NCI-H510A treated with DMSO at 0.1 percent for 48 hours (cell line): Measurements from ENCODE around the gene IL17REL.

Source experiments
- DNase-seq: peaks from one replicate; lab custom pipeline; 2025; lab: John Stamatoyannopoulos, UW

IL17REL gene

GRCh38 chr22:49966774-49967705 is 45.5 kb downstream of the IL17REL start:
- no peak for DNase-seq

DNA sequence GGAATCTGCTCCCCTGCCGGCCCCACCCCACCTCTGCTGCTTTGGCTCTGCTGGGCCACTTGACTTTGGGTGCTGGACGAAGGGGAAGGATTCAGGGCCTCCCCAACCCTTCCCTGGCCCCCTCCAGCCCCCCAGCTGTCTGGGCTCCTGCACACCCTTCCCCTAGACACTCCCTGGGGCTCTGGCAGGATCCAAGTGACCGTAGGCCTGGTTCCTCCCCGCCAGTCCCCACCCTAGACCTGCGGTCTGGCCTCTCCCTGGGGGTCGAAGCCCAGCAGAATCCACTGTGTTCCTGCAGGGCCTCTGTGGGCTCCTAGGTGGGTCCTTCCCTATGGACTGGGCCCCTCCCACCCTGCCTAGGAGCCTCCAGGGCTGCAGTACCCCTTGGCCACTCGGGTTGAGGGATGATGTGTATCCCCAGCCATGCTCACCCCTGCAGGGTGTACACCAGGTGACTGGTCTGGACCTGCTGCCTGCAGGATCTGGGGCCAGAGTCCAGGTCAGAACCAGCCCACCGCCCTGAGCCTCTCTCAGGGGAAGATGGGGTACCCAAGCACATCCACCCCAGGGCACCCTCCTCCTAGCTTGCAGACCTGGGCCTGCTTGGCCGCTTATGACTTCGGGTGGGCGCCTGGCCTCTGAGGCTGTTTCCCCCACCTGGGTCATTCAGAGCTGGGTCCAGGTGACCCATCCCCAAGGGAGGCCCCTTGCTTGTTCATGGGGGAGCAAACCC is 46.4 kb downstream of the IL17REL start:
- DNase-seq: no peak

GRCh38 chr22:49965091-49966040 is 47.2 kb downstream of the IL17REL start:
- no peak for DNase-seq

GRCh38 chr22:49964136-49965090 is 48.2 kb downstream of the IL17REL start:
- DNase-seq: no peak

DNA sequence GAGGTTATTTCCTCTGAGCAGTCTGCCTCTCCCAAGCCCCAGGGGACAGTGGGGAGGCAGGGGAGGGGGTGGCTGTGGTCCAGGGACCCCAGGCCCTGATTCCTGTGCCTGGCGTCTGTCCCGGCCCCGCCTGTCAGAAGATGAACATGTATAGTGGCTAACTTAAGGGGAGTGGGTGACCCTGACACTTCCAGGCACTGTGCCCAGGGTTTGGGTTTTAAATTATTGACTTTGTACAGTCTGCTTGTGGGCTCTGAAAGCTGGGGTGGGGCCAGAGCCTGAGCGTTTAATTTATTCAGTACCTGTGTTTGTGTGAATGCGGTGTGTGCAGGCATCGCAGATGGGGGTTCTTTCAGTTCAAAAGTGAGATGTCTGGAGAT is 48.9 kb downstream of the IL17REL start:
- DNase-seq: no peak

DNA sequence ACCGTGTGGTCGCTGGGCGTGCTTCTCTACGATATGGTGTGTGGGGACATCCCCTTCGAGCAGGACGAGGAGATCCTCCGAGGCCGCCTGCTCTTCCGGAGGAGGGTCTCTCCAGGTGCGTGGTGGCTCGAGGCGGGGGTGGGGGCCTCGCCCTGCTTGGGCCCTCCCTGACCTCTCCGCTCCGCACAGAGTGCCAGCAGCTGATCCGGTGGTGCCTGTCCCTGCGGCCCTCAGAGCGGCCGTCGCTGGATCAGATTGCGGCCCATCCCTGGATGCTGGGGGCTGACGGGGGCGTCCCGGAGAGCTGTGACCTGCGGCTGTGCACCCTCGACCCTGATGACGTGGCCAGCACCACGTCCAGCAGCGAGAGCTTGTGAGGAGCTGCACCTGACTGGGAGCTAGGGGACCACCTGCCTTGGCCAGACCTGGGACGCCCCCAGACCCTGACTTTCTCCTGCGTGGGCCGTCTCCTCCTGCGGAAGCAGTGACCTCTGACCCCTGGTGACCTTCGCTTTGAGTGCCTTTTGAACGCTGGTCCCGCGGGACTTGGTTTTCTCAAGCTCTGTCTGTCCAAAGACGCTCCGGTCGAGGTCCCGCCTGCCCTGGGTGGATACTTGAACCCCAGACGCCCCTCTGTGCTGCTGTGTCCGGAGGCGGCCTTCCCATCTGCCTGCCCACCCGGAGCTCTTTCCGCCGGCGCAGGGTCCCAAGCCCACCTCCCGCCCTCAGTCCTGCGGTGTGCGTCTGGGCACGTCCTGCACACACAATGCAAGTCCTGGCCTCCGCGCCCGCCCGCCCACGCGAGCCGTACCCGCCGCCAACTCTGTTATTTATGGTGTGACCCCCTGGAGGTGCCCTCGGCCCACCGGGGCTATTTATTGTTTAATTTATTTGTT is 49.6 kb downstream of the IL17REL start:
- no peak for DNase-seq

GRCh38 chr22:49962012-49962750 is 50.4 kb downstream of the IL17REL start:
- peak; percentile 61 for DNase-seq

DNA sequence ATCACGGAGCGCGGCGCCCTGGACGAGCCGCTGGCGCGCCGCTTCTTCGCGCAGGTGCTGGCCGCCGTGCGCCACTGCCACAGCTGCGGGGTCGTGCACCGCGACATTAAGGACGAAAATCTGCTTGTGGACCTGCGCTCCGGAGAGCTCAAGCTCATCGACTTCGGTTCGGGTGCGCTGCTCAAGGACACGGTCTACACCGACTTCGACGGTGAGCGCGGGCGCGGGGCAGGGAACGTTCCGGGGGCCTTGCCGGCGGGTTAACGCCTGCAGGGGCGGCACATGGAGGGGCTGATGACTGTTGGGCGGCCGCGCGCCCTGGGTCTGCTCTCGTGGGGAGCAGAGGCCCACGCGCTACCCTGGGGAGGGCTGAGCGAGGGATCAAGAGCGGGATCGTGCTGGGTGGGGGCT is 51.0 kb downstream of the IL17REL start:
- DNase-seq: no peak

DNA sequence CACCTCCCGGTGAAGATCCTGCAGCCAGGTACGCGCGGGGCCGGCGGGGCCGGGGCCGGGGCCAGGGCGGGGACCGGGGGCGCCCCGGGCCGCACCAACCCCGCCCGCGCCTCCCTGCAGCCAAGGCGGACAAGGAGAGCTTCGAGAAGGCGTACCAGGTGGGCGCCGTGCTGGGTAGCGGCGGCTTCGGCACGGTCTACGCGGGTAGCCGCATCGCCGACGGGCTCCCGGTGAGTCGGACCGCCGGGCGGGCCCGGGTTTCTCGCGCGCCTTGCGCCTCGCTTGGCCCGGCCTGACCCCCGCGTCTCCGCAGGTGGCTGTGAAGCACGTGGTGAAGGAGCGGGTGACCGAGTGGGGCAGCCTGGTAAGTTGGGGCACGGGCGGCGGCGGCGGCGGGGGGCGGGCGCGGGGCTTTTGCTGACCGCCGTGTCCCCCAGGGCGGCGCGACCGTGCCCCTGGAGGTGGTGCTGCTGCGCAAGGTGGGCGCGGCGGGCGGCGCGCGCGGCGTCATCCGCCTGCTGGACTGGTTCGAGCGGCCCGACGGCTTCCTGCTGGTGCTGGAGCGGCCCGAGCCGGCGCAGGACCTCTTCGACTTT is 51.5 kb downstream of the IL17REL start:
- DNase-seq: no peak

GRCh38 chr22:49960159-49961004 is 52.2 kb downstream of the IL17REL start, which contains the start of gene PIM3:
Gene PIM3 (plus strand): TSS chr22:49960772. CDS start chr22:49960948, 176 bp downstream.
- peak; percentile 87 for DNase-seq

- no peak for DNase-seq
Observed at GRCh38 chr22:49959782-49960158, 52.8 kb downstream of the IL17REL start.

DNA sequence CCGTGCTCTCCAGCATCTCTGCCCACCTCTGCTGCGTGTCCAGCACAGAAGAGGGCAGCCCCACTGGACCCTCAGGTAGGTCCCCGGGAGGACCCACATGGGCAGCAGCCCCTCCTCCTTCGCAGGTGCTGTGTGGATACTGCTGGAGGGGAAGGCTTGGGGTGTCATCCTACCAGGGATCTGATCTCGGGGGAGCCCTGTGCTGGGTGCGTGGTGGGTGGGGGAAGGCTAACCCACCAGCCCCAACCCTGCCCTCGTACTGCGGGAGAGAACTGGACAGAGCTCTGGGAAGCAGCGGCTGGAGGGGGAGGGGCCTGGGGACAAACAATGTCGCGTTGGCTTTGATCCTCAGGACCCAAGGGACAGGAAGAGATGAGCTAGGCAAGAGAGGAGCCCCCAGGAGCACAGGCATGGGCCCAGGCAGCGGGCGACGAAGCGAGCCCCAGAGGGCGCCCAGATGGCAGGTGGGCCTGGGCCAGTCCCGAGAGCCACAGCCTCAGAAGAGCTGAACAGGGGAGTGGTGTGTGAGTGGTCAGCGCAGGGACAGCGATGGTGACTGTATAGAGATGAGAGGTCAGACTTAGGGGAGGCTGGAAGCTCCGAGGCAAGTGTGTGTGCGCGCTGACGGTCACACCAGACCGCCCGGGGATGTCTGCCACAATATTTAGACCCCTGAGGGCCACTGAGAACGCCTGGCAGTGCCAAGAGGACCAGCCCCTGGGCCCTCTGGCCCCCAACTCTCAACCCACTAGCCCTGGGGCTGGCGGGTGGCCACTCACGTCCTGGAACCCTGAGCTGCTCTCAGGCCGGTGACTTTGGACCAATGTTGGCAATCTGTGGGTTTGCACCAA is 53.4 kb downstream of the IL17REL start:
- no peak for DNase-seq

DNA sequence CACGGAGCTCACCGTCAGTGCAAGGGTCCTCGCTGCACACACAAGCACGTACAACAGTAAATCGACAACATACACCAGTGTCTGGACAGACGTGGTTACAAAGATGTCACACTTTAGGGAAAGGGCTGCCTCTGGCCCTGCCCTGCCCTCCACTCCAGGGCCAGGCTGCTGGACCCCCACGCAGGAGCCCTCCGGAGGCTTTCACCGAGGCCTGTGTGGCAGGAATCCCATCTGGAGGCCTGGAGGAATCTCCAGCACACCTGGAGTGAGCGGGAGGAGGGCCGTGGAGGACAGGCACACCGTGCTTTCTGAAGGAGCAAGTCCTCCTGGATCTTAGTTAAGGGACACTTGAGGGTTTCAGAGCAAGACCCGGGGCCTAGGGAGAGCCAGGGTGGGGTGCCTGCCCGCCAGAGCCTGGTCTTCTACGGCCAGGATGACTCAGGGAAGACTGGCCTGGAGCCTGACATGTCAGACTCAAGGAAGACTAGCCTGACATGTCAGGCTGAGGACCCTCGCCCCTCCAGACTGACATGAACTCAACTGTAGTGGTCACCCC is 54.1 kb downstream of the IL17REL start:
- DNase-seq: no peak

GRCh38 chr22:49957826-49958365 is 54.7 kb downstream of the IL17REL start:
- no peak for DNase-seq

- DNase-seq: no peak
Observed at GRCh38 chr22:49956914-49957825, 55.4 kb downstream of the IL17REL start.
